Testis (tissue), 2 donors: Measurements from ENCODE around the gene CD96.

Source experiments
- POLR2A ChIP-seq: fragments of 450-650 bp; IDR thresholded peaks from one replicate; pipeline ENCODE4 v1.6.1; 2017; ENCODE audit warnings: antibody characterized with exemption, mild to moderate bottlenecking, moderate library complexity
- TF ChIP-seq, protein P1 (sequence below), 3 experiments: fragments of 450-650 bp in 2 of 3; fragments of 200-600 bp in 1 of 3; sonication (generic) in 1 of 3; IDR thresholded peaks; one replicate each; pipeline ENCODE4 v1.5.1; 2016 to 2019; ENCODE audit warnings: antibody characterized with exemption in 3 of 3, mild to moderate bottlenecking in 2 of 3, moderate library complexity in 1 of 3

DNA sequence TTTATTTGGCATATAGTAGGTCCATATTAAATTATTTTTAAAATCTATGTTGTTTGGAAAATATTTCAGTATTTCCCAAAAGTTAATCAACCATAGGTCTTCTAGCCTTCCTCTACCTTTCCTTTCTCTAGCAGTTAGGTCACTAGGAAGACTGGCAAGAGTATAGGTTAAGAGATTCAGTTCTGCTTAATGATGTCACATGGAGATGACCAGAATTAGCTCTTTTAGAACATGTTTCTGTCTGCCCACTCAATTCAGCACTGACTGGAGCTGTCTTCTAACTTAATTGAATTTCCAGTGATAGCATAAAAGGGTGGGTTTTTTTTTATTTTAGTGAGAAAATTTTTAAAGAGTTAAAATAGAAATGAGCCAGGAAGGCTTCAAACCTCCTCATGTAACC is 76.9 kb downstream of the CD96 start:
- TF ChIP-seq, protein P1, sequence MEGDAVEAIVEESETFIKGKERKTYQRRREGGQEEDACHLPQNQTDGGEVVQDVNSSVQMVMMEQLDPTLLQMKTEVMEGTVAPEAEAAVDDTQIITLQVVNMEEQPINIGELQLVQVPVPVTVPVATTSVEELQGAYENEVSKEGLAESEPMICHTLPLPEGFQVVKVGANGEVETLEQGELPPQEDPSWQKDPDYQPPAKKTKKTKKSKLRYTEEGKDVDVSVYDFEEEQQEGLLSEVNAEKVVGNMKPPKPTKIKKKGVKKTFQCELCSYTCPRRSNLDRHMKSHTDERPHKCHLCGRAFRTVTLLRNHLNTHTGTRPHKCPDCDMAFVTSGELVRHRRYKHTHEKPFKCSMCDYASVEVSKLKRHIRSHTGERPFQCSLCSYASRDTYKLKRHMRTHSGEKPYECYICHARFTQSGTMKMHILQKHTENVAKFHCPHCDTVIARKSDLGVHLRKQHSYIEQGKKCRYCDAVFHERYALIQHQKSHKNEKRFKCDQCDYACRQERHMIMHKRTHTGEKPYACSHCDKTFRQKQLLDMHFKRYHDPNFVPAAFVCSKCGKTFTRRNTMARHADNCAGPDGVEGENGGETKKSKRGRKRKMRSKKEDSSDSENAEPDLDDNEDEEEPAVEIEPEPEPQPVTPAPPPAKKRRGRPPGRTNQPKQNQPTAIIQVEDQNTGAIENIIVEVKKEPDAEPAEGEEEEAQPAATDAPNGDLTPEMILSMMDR (IDR thresholded peaks at IDR 0.05) = no peak
- TF ChIP-seq POLR2A = no peak
